HG03354 (cell line): ENCODE measurements around the gene ARHGAP20.

Experiments
- ATAC-seq: cut with Tn5 transposase; IDR thresholded peaks from one replicate; pipeline ENCODE4 v1.9.1; 2021; ENCODE audit warnings: mild to moderate bottlenecking; ENCODE audit not compliant: unreplicated experiment, poor library complexity, severe bottlenecking

ARHGAP20 gene

GRCh38 chr11:110544779-110545178 lies 167.5 kb downstream of the ARHGAP20 start:
- ATAC-seq: no peak

- no peak for ATAC-seq
These were observed 174.1 kb downstream of the ARHGAP20 start for GRCh38 chr11:110538154-110538553.

- no peak for ATAC-seq
These were observed 181.1 kb downstream of the ARHGAP20 start for GRCh38 chr11:110530900-110531741.

GRCh38 chr11:110529043-110529442 lies 183.2 kb downstream of the ARHGAP20 start:
- no peak for ATAC-seq

- ATAC-seq: no peak
These were observed 185.1 kb downstream of the ARHGAP20 start for GRCh38 chr11:110527146-110527545.
